Esophagus (tissue), 2 donors: ENCODE measurements around the gene C14orf180. TPM values are rescaled to one million over a fixed set of nuclear protein-coding genes. Genes with fewer than 3 reads are reported as not detected.

ENCODE experiments used
- H3K27ac ChIP-seq, 2 donors: one replicate each; pipeline ENCODE4 v1.5.1; 2013; ENCODE audit warnings: low read depth in 2 of 2, mild to moderate bottlenecking in 2 of 2, inconsistent platforms in 1 of 2, low read length in 1 of 2, moderate library complexity in 1 of 2
- H3K27me3 ChIP-seq, 2 donors: one replicate each; pipeline ENCODE4 v1.6.1; 2013; ENCODE audit warnings: low read length in 2 of 2, control low read depth in 1 of 2, mild to moderate bottlenecking in 1 of 2; ENCODE audit not compliant: insufficient read depth in 2 of 2, control insufficient read depth in 1 of 2
- H3K36me3 ChIP-seq, 2 donors: one replicate each; pipeline ENCODE4 v1.6.1; 2013; ENCODE audit warnings: low read length in 1 of 2; ENCODE audit not compliant: control insufficient read depth in 2 of 2, insufficient read depth in 2 of 2
- H3K4me1 ChIP-seq, 2 donors: one replicate each; pipeline ENCODE4 v1.6.1; 2013; ENCODE audit warnings: low read length in 1 of 2; ENCODE audit not compliant: control insufficient read depth in 2 of 2, insufficient read depth in 2 of 2
- H3K4me3 ChIP-seq, 2 donors: one replicate each; pipeline ENCODE4 v1.5.1; 2013; ENCODE audit warnings: low read length in 2 of 2, mild to moderate bottlenecking in 2 of 2, low read depth in 1 of 2, moderate library complexity in 1 of 2
- H3K9me3 ChIP-seq, 2 donors: one replicate each; pipeline ENCODE4 v1.6.1; 2013; ENCODE audit warnings: mild to moderate bottlenecking in 2 of 2, low read depth in 1 of 2, low read length in 1 of 2, moderate library complexity in 1 of 2; ENCODE audit not compliant: control insufficient read depth in 2 of 2, insufficient read depth in 1 of 2
- WGBS, 2 donors: extraction: QIAGEN DNeasy Blood & Tissue Kit; methylation state at CpG; one replicate each; pipeline ENCODE4 v1.1.7; 2013; 5-methylcytosine and 5-hydroxymethylcytosine counted together
- polyA plus RNA-seq, 2 donors: library from polyadenylated mRNA; stranded (reverse); fragments of 200-250 nt; gene quantifications; one replicate each; pipeline ENCODE4 v1.2.3, GENCODE V29; 2013
- donor health status: healthy with polysubstance abuse.
- donor health status: Bipolar disorder and iron deficiency.

C14orf180 gene
- polyA plus RNA-seq, 2 donors: 0.06 TPM; not detected in 1

GRCh38 chr14:104584557-104584956 lies 5.0 kb downstream of the C14orf180 start:
- 76 to 80% methylated on average over 10 of the region's 10 CpGs for WGBS, 2 donors
- no peaks in the 10 kb centered on the region for H3K27me3 ChIP-seq

GRCh38 chr14:104585966-104586697 lies 6.6 kb downstream of the C14orf180 start:
- no peaks in the 10 kb centered on the region for H3K36me3 ChIP-seq
- H3K27ac ChIP-seq: no peak overlapping the region
- no peak overlapping the region for H3K4me3 ChIP-seq
- WGBS, 2 donors: 62 to 65% methylated on average over 24 of the region's 24 CpGs
- H3K9me3 ChIP-seq: no peaks in the 10 kb centered on the region
- H3K4me1 ChIP-seq: no peaks in the 10 kb centered on the region
- no peaks in the 10 kb centered on the region for H3K27me3 ChIP-seq

More at GRCh38 chr14:104584557-104584956, 5.0 kb downstream of the C14orf180 start:
- no peak overlapping the region for H3K4me3 ChIP-seq
- no peak overlapping the region for H3K27ac ChIP-seq
- H3K9me3 ChIP-seq: no peaks in the 10 kb centered on the region
- no peaks in the 10 kb centered on the region for H3K36me3 ChIP-seq
- H3K4me1 ChIP-seq: no peaks in the 10 kb centered on the region

DNA sequence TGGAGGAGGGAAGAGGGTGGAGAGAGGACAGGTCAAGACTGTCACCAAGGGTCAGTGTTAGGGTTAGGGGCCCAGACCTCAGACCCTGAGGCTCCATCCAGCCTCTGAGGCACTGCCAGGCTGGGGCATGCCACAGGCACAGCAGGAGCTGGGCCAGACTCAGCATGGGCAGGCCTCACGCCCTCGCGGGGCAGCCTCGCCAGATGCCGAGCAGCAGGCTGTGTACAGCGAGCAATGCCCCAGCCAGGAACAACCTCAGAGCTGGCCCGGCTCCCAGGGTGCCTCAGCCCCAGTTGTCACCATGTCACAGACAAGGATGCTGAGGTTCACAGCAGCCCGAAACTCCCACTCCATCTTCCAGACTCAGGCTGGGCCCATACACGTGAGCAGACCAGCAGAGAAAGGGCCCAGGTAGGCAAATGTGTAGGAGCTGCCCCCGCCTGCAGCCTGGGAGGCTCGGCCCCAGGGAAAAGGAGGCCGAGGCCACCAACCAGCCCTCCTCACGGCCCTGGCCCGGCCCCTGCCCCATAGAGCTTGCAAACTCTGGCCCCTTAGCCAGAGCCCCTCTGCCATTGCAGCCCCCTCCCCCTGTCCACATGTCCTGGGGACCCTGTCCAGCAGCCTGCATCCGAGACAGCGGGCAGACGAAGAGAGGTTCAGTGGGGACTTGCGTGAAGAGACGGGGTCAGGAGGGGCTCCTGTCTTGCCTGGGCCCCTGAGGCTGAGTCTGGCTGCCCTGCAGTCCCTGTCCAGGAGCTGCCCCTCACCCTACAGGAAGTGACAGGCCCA lies 7.5 kb downstream of the C14orf180 start:
- Histone ChIP-seq H3K27ac (no peak overlapping the region), H3K36me3 (no peaks in the 10 kb centered on the region), H3K27me3 (no peaks in the 10 kb centered on the region), H3K9me3 (no peaks in the 10 kb centered on the region), H3K4me1 (no peaks in the 10 kb centered on the region), H3K4me3 (no peak overlapping the region)
- 60 to 69% methylated on average over 19 of the region's 19 CpGs for WGBS, 2 donors

DNA sequence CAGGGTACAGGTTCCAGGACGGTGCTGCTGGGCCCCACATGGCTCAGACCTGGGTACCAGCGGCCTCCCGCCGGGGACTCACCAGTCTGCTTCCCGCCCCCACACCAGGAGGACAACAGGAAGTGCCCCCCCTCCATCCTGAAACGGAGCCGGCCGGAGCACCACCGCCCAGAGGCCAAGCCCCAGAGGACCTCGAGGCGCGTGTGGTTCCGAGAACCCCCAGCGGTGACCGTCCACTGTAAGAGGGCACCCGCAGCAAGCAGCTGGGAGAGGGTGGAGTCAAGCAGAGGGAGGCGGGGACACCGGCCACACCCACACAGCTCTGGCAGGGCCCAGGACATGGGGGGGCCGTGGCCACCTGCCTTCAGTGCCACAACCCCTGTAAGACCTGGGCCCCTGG lies 8.1 kb downstream of the C14orf180 start:
- no peaks in the 10 kb centered on the region for H3K27me3 ChIP-seq
- WGBS, 2 donors: 42 to 52% methylated on average over 19 of the region's 19 CpGs
- no peak overlapping the region for H3K27ac ChIP-seq
- no peaks in the 10 kb centered on the region for H3K36me3 ChIP-seq
- no peak overlapping the region for H3K4me3 ChIP-seq
- no peaks in the 10 kb centered on the region for H3K4me1 ChIP-seq
- H3K9me3 ChIP-seq: no peaks in the 10 kb centered on the region

- Histone ChIP-seq H3K27me3 (no peaks in the 10 kb centered on the region), H3K36me3 (no peaks in the 10 kb centered on the region), H3K4me1 (no peaks in the 10 kb centered on the region), H3K9me3 (no peaks in the 10 kb centered on the region), H3K27ac (no peak overlapping the region), H3K4me3 (no peak overlapping the region)
- 82 to 86% methylated on average over 38 of the region's 38 CpGs for WGBS, 2 donors
These were observed 8.7 kb downstream of the C14orf180 start for GRCh38 chr14:104588066-104588857.

- H3K36me3 ChIP-seq: no peaks in the 10 kb centered on the region
- H3K27ac ChIP-seq: no peak overlapping the region
- H3K4me3 ChIP-seq: no peak overlapping the region
- 77% methylated on average over 26 of the region's 26 CpGs for WGBS, 2 donors
- H3K9me3 ChIP-seq: no peaks in the 10 kb centered on the region
- H3K4me1 ChIP-seq: no peaks in the 10 kb centered on the region
- no peaks in the 10 kb centered on the region for H3K27me3 ChIP-seq
These were observed 10.0 kb downstream of the C14orf180 start for GRCh38 chr14:104589338-104590195.

DNA sequence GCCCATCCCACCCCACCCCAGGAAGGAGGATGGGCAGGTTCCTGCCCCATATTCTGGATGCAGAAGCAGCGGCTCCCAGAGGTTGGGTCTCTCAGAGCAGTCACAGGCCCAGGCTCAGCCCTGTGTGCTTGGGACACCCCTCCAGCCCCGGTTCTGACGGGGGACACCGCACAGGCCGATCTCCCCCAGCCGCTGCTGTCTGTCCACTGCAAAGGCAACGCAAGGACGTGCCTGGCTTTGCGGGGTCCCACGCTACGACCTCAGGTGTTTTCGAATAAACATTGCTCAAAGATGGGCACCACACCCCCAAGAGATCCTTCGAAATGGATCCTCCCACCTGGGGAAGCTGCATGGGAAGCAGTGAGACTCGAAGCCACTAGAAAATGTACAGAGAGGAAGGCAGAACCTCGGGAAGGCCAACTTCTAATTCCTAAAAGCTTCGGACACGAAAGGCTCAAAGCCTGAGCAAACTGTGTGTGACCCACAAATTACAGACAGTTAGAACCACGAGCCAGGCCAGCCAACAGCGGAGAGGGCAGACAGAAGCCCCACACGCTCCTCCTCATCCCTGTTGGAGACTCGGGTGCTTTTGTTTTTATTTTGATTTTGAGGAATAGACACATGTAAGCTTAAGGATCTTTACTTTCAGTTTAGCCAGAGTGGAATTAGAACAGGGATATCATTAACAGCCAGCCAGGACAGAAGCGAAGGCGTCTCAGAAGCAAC lies 10.8 kb downstream of the C14orf180 start:
- no peaks in the 10 kb centered on the region for H3K9me3 ChIP-seq
- 72 to 76% methylated on average over 23 of the region's 23 CpGs for WGBS, 2 donors
- no peak overlapping the region for H3K4me3 ChIP-seq
- no peaks in the 10 kb centered on the region for H3K36me3 ChIP-seq
- H3K27me3 ChIP-seq: no peaks in the 10 kb centered on the region
- H3K27ac ChIP-seq: no peak overlapping the region
- H3K4me1 ChIP-seq: no peaks in the 10 kb centered on the region

- no peaks in the 10 kb centered on the region for H3K36me3 ChIP-seq
These were observed 11.5 kb downstream of the C14orf180 start for GRCh38 chr14:104591031-104591430.

More at GRCh38 chr14:104591031-104591430, 11.5 kb downstream of the C14orf180 start:
- H3K4me1 ChIP-seq: no peaks in the 10 kb centered on the region
- no peak overlapping the region for H3K27ac ChIP-seq
- no peaks in the 10 kb centered on the region for H3K27me3 ChIP-seq
- 61 to 70% methylated on average over 7 of the region's 7 CpGs for WGBS, 2 donors
- no peak overlapping the region for H3K4me3 ChIP-seq
- H3K9me3 ChIP-seq: no peaks in the 10 kb centered on the region
